Measurements from ENCODE around the gene CA5B. TPM values are rescaled to one million over a fixed set of nuclear protein-coding genes. Genes with fewer than 3 reads are reported as not detected.

Gene CA5B
- total RNA-seq, 2 experiments from 2014 or later: 14.1 to 14.4 TPM

GRCh38 chrX:15814771-15815365 lies 76.8 kb downstream of the CA5B start:
- ATAC-seq (no peak), DNase-seq (peak; percentile 17)
- no peak overlapping the region for H3K4me3 Mint-ChIP-seq
- H3K27ac Mint-ChIP-seq: peak overlapping the region; percentile 25
- TF ChIP-seq, protein P1, sequence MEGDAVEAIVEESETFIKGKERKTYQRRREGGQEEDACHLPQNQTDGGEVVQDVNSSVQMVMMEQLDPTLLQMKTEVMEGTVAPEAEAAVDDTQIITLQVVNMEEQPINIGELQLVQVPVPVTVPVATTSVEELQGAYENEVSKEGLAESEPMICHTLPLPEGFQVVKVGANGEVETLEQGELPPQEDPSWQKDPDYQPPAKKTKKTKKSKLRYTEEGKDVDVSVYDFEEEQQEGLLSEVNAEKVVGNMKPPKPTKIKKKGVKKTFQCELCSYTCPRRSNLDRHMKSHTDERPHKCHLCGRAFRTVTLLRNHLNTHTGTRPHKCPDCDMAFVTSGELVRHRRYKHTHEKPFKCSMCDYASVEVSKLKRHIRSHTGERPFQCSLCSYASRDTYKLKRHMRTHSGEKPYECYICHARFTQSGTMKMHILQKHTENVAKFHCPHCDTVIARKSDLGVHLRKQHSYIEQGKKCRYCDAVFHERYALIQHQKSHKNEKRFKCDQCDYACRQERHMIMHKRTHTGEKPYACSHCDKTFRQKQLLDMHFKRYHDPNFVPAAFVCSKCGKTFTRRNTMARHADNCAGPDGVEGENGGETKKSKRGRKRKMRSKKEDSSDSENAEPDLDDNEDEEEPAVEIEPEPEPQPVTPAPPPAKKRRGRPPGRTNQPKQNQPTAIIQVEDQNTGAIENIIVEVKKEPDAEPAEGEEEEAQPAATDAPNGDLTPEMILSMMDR (IDR thresholded peaks at IDR 0.05): no peak
- H3K36me3 Mint-ChIP-seq (ENCODE audit: low read depth): peaks cover 32% of the 10 kb centered on the region
- intact Hi-C loops (cut with micrococcal nuclease): no loop called here
- POLR2A ChIA-PET: no interaction called here
- CTCF ChIA-PET: no interaction called here
- no peaks in the 10 kb centered on the region for H3K9me3 Mint-ChIP-seq
- no peaks in the 10 kb centered on the region for H3K27me3 Mint-ChIP-seq
- peaks cover 48% of the 10 kb centered on the region for H3K4me1 Mint-ChIP-seq (ENCODE audit: low read depth)

DNA sequence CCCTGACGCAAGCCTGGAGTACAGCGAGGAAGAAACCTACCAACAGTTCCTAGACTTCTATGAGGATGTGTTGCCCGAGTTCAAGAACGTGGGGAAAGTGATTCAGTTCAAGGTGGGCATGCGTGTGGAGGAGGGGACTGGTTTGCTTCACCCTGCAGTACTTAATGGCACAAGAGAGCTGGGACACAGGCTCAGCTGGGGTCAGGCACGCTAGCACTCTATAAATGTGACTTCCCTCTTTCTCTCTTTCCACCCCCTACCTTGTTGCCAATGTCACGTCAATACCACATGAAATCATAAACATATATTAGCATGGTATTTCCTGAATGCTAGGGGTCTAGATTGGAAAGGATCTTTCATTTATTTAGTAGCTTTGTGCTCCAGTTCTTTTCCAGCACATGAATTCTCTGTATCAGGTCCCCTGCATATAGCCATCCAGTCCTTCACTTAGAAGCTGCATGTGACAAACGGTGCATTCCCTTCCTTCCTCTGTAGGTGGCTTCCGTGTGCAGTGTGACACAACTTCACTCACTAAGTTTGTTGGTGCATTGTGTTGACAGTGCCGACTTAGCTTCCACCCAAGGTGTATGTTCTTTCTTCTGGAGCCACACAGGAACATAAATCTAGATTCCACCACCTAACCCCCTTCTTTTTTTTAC lies 77.8 kb downstream of the CA5B start:
- Mint-ChIP-seq H3K4me3 (no peak overlapping the region), H3K4me1 (ENCODE audit: low read depth) (peaks cover 58% of the 10 kb centered on the region), H3K27me3 (no peaks in the 10 kb centered on the region), H3K36me3 (ENCODE audit: low read depth) (peaks cover 39% of the 10 kb centered on the region), H3K27ac (peak overlapping the region; percentile 86), H3K9me3 (no peaks in the 10 kb centered on the region)
- peak; percentile 45 for DNase-seq
- POLR2A ChIA-PET: interaction anchor here (1.1 kb wide), 1 partner anchor 10 kb away, joined by 3 read pairs; no protein-coding TSS in a partner anchor
- intact Hi-C loops (cut with micrococcal nuclease): no loop called here
- TF ChIP-seq, protein P1 (IDR thresholded peaks at IDR 0.05): peak; percentile 45
- peak; percentile 83 for ATAC-seq
- CTCF ChIA-PET: interaction anchor here (0.9 to 1.0 kb wide), 2 partner anchors 33 to 57 kb away, joined by 3 to 5 read pairs; no protein-coding TSS in a partner anchor

- ATAC-seq (peak; percentile 22), DNase-seq (no peak)
- Mint-ChIP-seq H3K4me3 (no peak overlapping the region), H3K27ac (peak overlapping the region; percentile 86), H3K27me3 (no peaks in the 10 kb centered on the region), H3K4me1 (ENCODE audit: low read depth) (peaks cover 59% of the 10 kb centered on the region), H3K9me3 (no peaks in the 10 kb centered on the region), H3K36me3 (ENCODE audit: low read depth) (peaks cover 43% of the 10 kb centered on the region)
- intact Hi-C loops (cut with micrococcal nuclease): no loop called here
- ChIA-PET POLR2A (interaction anchor here (1.1 kb wide), 1 partner anchor 9 kb away, joined by 3 read pairs; no protein-coding TSS in a partner anchor), CTCF (interaction anchor here (0.9 to 1.0 kb wide), 2 partner anchors 32 to 58 kb away, joined by 3 to 5 read pairs; no protein-coding TSS in a partner anchor)
- TF ChIP-seq, protein P1 (IDR thresholded peaks at IDR 0.05): peak; percentile 28
Observed at GRCh38 chrX:15816438-15816809, 78.4 kb downstream of the CA5B start.

GRCh38 chrX:15816886-15817285 lies 78.8 kb downstream of the CA5B start:
- TF ChIP-seq, protein P1 (IDR thresholded peaks at IDR 0.05): no peak
- Mint-ChIP-seq H3K36me3 (ENCODE audit: low read depth) (peaks cover 43% of the 10 kb centered on the region), H3K4me3 (peak overlapping the region; percentile 17), H3K9me3 (no peaks in the 10 kb centered on the region), H3K4me1 (ENCODE audit: low read depth) (peaks cover 59% of the 10 kb centered on the region), H3K27me3 (no peaks in the 10 kb centered on the region), H3K27ac (peak overlapping the region; percentile 86)
- ATAC-seq (peak; percentile 68), DNase-seq (peak; percentile 66)
- ChIA-PET POLR2A (no interaction called here), CTCF (interaction anchor here (1.0 kb wide), 1 partner anchor 58 kb away, joined by 5 read pairs; no protein-coding TSS in a partner anchor)
- intact Hi-C loops (cut with micrococcal nuclease): no loop called here

Data from activated CD8-positive, alpha-beta T cell treated with anti-CD3 and anti-CD28 coated beads for 36 hours (primary cell).